ENCODE measurements around the gene TMBIM4. TPM values are rescaled to one million over a fixed set of nuclear protein-coding genes. Genes with fewer than 3 reads are reported as not detected.

The TMBIM4 gene
- total and polyA plus RNA-seq, 7 donors: 77.2 to 200 (median 156) TPM

GRCh38 chr12:66163289-66163688 lies 6.5 kb downstream of the TMBIM4 start:
- H3K27me3 ChIP-seq: no peaks in the 10 kb centered on the region
- intact Hi-C loops (cut with DNase I): no loop called here
- DNase-seq: no peak
- H3K4me1 ChIP-seq: peaks cover 0 to 30% (median 23%) of the 10 kb centered on the region in 4 donors
- no peak overlapping the region for H3K4me3 ChIP-seq
- peaks cover 0 to 19% (median 5%) of the 10 kb centered on the region in 4 donors for H3K36me3 ChIP-seq
- TF ChIP-seq EP300 (IDR thresholded peaks at IDR 0.05) (no peak), POLR2A (IDR thresholded peaks at IDR 0.05) (no peak), POLR2AphosphoS5 (IDR thresholded peaks at IDR 0.05) (no peak)
- TF ChIP-seq, protein P1, sequence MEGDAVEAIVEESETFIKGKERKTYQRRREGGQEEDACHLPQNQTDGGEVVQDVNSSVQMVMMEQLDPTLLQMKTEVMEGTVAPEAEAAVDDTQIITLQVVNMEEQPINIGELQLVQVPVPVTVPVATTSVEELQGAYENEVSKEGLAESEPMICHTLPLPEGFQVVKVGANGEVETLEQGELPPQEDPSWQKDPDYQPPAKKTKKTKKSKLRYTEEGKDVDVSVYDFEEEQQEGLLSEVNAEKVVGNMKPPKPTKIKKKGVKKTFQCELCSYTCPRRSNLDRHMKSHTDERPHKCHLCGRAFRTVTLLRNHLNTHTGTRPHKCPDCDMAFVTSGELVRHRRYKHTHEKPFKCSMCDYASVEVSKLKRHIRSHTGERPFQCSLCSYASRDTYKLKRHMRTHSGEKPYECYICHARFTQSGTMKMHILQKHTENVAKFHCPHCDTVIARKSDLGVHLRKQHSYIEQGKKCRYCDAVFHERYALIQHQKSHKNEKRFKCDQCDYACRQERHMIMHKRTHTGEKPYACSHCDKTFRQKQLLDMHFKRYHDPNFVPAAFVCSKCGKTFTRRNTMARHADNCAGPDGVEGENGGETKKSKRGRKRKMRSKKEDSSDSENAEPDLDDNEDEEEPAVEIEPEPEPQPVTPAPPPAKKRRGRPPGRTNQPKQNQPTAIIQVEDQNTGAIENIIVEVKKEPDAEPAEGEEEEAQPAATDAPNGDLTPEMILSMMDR (IDR thresholded peaks at IDR 0.05): no peak
- WGBS, 2 donors: 63 to 73% methylated on average over 4 of the region's 4 CpGs
- H3K27ac ChIP-seq: no peak overlapping the region
- H3K9me3 ChIP-seq: no peaks in the 10 kb centered on the region

DNA sequence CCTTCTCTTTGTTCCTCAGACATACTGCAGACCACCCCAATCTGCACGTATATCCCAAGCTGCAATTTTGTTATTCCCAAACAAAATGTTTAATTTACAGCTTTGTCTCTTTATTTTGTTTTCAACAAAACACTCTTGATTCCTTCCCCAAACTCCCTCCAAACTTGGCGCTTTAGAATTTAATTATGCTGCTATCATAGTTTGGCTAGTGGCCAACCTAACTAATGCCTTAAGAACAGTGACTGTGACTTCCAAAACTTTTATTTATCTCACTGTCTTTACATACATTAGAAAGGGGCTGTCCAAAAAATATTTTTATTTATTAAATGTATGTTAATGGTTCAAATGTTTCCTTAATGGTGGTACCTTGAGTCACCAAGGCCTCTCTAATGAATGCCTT lies 7.1 kb downstream of the TMBIM4 start:
- Histone ChIP-seq H3K4me1 (peaks cover 0 to 24% (median 17%) of the 10 kb centered on the region in 4 donors), H3K9me3 (no peaks in the 10 kb centered on the region), H3K4me3 (no peak overlapping the region), H3K36me3 (peaks cover 0 to 19% (median 5%) of the 10 kb centered on the region in 4 donors), H3K27me3 (no peaks in the 10 kb centered on the region), H3K27ac (no peak overlapping the region)
- intact Hi-C loops (cut with DNase I): no loop called here
- WGBS, 2 donors: 67 to 74% methylated on average over 2 of the region's 2 CpGs
- no peak for DNase-seq
- TF ChIP-seq, protein P1 (IDR thresholded peaks at IDR 0.05): no peak
- TF ChIP-seq EP300 (IDR thresholded peaks at IDR 0.05): no peak
- no peak for TF ChIP-seq POLR2AphosphoS5 (IDR thresholded peaks at IDR 0.05)
- TF ChIP-seq POLR2A (IDR thresholded peaks at IDR 0.05): no peak

DNA sequence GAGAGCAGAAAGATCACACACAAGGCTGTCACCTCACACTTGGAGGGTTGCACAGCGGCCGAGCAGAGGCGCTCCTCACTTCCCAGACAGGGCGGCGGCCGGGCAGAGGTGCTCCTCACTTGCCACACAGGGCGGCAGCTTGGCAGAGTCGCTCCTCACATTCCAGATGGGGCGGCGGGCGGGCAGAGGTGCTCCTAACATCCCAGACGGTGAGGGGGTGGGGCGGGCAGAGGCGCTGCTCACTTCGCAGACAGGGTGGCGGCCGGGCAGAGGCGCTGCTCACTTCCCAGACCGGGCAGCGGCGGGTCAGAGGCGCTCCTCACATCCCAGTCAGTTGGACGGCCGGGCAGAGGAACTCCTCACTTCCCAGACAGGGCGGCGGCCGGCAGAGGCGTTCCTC lies 9.1 kb downstream of the TMBIM4 start:
- 94 to 97% methylated on average over 28 of the region's 28 CpGs for WGBS, 2 donors
- peaks cover 0 to 19% (median 5%) of the 10 kb centered on the region in 4 donors for H3K36me3 ChIP-seq
- intact Hi-C loops (cut with DNase I): no loop called here
- TF ChIP-seq EP300 (IDR thresholded peaks at IDR 0.05) (no peak), POLR2A (IDR thresholded peaks at IDR 0.05) (no peak), POLR2AphosphoS5 (IDR thresholded peaks at IDR 0.05) (no peak)
- TF ChIP-seq, protein P1 (IDR thresholded peaks at IDR 0.05): no peak
- peaks cover 0 to 18% (median 13%) of the 10 kb centered on the region in 4 donors for H3K4me1 ChIP-seq
- no peaks in the 10 kb centered on the region for H3K27me3 ChIP-seq
- DNase-seq: no peak
- no peaks in the 10 kb centered on the region for H3K9me3 ChIP-seq
- H3K27ac ChIP-seq: no peak overlapping the region
- no peak overlapping the region for H3K4me3 ChIP-seq

- H3K27me3 ChIP-seq: no peaks in the 10 kb centered on the region
- peaks cover 0 to 31% (median 27%) of the 10 kb centered on the region in 4 donors for H3K4me1 ChIP-seq
- no peak for TF ChIP-seq POLR2AphosphoS5 (IDR thresholded peaks at IDR 0.05)
- TF ChIP-seq, protein P1 (IDR thresholded peaks at IDR 0.05): no peak
- TF ChIP-seq POLR2A (IDR thresholded peaks at IDR 0.05): no peak
- TF ChIP-seq EP300 (IDR thresholded peaks at IDR 0.05): no peak
- no peak overlapping the region for H3K27ac ChIP-seq
- H3K4me3 ChIP-seq: no peak overlapping the region
- DNase-seq: no peak
- no peaks in the 10 kb centered on the region for H3K9me3 ChIP-seq
- peaks cover 0 to 19% (median 5%) of the 10 kb centered on the region in 4 donors for H3K36me3 ChIP-seq
- intact Hi-C loops (cut with DNase I): no loop called here
These were observed 10.7 kb downstream of the TMBIM4 start for GRCh38 chr12:66159123-66159522.

DNA sequence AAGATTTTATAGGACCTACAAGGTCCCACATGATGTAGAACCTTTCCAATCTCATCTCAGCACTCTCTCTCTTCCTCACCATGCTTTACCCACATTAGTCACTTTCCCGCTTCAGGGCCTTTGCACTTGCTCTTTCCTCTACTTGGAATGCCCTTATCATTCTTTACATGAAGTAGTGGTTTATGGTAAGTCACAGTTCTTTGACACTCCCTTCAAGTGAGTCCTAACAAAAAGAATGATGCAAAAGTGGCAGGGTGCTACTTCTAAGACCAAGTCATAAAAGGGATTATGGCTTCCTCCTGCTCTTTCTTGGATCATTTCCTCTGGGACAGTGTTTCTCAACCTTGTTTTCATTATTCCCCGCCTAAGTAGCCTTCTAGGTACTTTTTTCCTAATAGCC lies 13.1 kb downstream of the TMBIM4 start:
- H3K36me3 ChIP-seq: peaks cover 0 to 26% (median 5%) of the 10 kb centered on the region in 4 donors
- no peak for DNase-seq
- no peak overlapping the region for H3K27ac ChIP-seq
- H3K27me3 ChIP-seq: no peaks in the 10 kb centered on the region
- H3K9me3 ChIP-seq: no peaks in the 10 kb centered on the region
- intact Hi-C loops (cut with DNase I): no loop called here
- TF ChIP-seq, protein P1 (IDR thresholded peaks at IDR 0.05): no peak
- TF ChIP-seq EP300 (IDR thresholded peaks at IDR 0.05) (no peak), POLR2A (IDR thresholded peaks at IDR 0.05) (no peak), POLR2AphosphoS5 (IDR thresholded peaks at IDR 0.05) (no peak)
- no peak overlapping the region for H3K4me3 ChIP-seq
- 33 to 87% methylated on average over 2 of the region's 2 CpGs for WGBS, 2 donors
- H3K4me1 ChIP-seq: peaks cover 0 to 32% (median 18%) of the 10 kb centered on the region in 4 donors
